22Rv1 (cell line): Measurements from ENCODE around the gene CRHR1.

Source experiments
- H3K27ac ChIP-seq: fragments of 450-650 bp; 2 replicates; pipeline ENCODE4 v1.5.1; 2017
- CTCF ChIP-seq: fragments of 450-650 bp; IDR thresholded peaks from 2 replicates; pipeline ENCODE4 v1.5.1; 2017; ENCODE audit warnings: mild to moderate bottlenecking
- ZFX ChIP-seq: fragments of 450-650 bp; IDR thresholded peaks from 2 replicates; pipeline ENCODE4 v1.6.1; 2017; ENCODE audit warnings: antibody characterized with exemption, borderline replicate concordance

Gene CRHR1

GRCh38 chr17:45759761-45760160, 24.4 kb upstream of the CRHR1 start:
- TF ChIP-seq ZFX: no peak
- TF ChIP-seq CTCF: no peak

GRCh38 chr17:45761957-45762565, 22.1 kb upstream of the CRHR1 start:
- no peak overlapping the region for H3K27ac ChIP-seq
- TF ChIP-seq ZFX (no peak), CTCF (no peak)

More at GRCh38 chr17:45759761-45760160, 24.4 kb upstream of the CRHR1 start:
- H3K27ac ChIP-seq: no peak overlapping the region

GRCh38 chr17:45763182-45763581, 20.9 kb upstream of the CRHR1 start:
- no peak overlapping the region for H3K27ac ChIP-seq
- TF ChIP-seq ZFX: no peak
- no peak for TF ChIP-seq CTCF

GRCh38 chr17:45764479-45764878, 19.6 kb upstream of the CRHR1 start:
- no peak overlapping the region for H3K27ac ChIP-seq
- TF ChIP-seq ZFX (no peak), CTCF (no peak)

- no peak overlapping the region for H3K27ac ChIP-seq
- TF ChIP-seq ZFX (no peak), CTCF (no peak)
Observed at GRCh38 chr17:45768000-45768399, 16.1 kb upstream of the CRHR1 start.

GRCh38 chr17:45770632-45771270, 13.4 kb upstream of the CRHR1 start:
- TF ChIP-seq CTCF (no peak), ZFX (no peak)
- H3K27ac ChIP-seq: no peak overlapping the region

GRCh38 chr17:45771271-45771959, 12.7 kb upstream of the CRHR1 start:
- H3K27ac ChIP-seq: no peak overlapping the region
- no peak for TF ChIP-seq ZFX
- TF ChIP-seq CTCF: no peak
